ENCODE data around the gene ST6GALNAC3.

DNA sequence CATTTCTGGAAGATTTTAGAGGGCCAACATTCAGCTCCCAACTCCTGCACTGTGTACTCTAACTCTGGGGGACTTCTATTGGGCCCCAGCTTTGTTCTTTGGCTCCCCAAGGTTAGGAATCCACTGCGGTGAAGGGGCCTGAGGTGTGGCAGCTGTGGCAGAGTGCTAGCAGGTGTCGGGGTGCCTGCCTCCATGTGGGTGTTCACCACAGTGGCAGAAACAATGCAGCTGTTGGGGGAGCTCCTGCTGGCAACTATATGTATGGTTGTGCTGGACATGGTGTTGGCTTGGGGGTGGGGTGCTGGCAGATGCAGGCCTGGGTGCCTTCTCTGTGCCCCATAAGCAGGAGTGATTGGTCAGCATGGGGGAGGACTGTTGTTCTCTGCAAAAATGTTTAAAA is 95.5 kb downstream of the ST6GALNAC3 start:
- TF ChIP-seq, protein P1, sequence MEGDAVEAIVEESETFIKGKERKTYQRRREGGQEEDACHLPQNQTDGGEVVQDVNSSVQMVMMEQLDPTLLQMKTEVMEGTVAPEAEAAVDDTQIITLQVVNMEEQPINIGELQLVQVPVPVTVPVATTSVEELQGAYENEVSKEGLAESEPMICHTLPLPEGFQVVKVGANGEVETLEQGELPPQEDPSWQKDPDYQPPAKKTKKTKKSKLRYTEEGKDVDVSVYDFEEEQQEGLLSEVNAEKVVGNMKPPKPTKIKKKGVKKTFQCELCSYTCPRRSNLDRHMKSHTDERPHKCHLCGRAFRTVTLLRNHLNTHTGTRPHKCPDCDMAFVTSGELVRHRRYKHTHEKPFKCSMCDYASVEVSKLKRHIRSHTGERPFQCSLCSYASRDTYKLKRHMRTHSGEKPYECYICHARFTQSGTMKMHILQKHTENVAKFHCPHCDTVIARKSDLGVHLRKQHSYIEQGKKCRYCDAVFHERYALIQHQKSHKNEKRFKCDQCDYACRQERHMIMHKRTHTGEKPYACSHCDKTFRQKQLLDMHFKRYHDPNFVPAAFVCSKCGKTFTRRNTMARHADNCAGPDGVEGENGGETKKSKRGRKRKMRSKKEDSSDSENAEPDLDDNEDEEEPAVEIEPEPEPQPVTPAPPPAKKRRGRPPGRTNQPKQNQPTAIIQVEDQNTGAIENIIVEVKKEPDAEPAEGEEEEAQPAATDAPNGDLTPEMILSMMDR (IDR thresholded peaks at IDR 0.05; ENCODE audit: low read depth, low read length, poor library complexity, severe bottlenecking): no peak
- no peak for TF ChIP-seq EZH2phosphoT487 (IDR thresholded peaks at IDR 0.05; ENCODE audit: borderline replicate concordance, low read length)
